Testis (tissue), 2 donors: Measurements from ENCODE around the gene MAP3K4.

Experiments
- POLR2A ChIP-seq: fragments of 450-650 bp; IDR thresholded peaks from one replicate; pipeline ENCODE4 v1.6.1; 2017; ENCODE audit warnings: antibody characterized with exemption, mild to moderate bottlenecking, moderate library complexity
- TF ChIP-seq, protein P1 (sequence below), 3 experiments: fragments of 450-650 bp in 2 of 3; fragments of 200-600 bp in 1 of 3; sonication (generic) in 1 of 3; IDR thresholded peaks; one replicate each; pipeline ENCODE4 v1.5.1; 2016 to 2019; ENCODE audit warnings: antibody characterized with exemption in 3 of 3, mild to moderate bottlenecking in 2 of 3, moderate library complexity in 1 of 3

DNA sequence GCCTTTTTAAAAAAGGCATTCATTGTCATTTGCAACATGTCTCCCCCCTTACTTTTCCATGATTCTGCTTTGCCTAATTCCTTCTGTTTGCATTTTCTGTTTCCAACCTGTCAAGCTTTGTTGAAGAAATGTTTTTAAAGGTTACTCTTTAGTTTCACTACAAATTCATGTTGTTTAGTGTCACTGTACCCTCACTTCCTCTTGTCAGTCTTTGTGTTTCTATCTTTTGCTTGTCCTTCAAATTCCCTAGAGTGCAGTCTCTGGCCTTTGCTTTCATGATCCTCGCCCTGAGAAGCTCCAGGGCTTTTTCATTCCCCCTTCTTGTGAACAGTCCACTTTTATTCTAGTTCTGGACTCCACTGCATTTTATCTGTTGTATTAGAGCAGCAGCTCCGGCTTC lies 90.6 kb downstream of the MAP3K4 start:
- TF ChIP-seq POLR2A, result no peak
- TF ChIP-seq, protein P1, sequence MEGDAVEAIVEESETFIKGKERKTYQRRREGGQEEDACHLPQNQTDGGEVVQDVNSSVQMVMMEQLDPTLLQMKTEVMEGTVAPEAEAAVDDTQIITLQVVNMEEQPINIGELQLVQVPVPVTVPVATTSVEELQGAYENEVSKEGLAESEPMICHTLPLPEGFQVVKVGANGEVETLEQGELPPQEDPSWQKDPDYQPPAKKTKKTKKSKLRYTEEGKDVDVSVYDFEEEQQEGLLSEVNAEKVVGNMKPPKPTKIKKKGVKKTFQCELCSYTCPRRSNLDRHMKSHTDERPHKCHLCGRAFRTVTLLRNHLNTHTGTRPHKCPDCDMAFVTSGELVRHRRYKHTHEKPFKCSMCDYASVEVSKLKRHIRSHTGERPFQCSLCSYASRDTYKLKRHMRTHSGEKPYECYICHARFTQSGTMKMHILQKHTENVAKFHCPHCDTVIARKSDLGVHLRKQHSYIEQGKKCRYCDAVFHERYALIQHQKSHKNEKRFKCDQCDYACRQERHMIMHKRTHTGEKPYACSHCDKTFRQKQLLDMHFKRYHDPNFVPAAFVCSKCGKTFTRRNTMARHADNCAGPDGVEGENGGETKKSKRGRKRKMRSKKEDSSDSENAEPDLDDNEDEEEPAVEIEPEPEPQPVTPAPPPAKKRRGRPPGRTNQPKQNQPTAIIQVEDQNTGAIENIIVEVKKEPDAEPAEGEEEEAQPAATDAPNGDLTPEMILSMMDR (IDR thresholded peaks at IDR 0.05), result no peak
